ENCODE data around the gene CTDP1. TPM values are rescaled to one million over a fixed set of nuclear protein-coding genes. Genes with fewer than 3 reads are reported as not detected.

The CTDP1 gene
- total RNA-seq, 1 experiment from 2014 or later = 33.7 TPM

GRCh38 chr18:79684787-79685186 lies 5.2 kb downstream of the CTDP1 start:
- H2BK120ac ChIP-seq (ENCODE audit: low read depth, low read length, poor library complexity, severe bottlenecking) = no peak overlapping the region
- H3T11ph ChIP-seq (ENCODE audit: low read length) = no peak overlapping the region
- H3K56ac ChIP-seq (ENCODE audit: insufficient read length, low read depth, low read length) = no peak overlapping the region
- no peak overlapping the region for H2AK5ac ChIP-seq (ENCODE audit: insufficient read length, low read length)
- Mint-ChIP-seq H3K27ac (peak overlapping the region in 1 of 3 experiments; percentile 34; a peak in 1 of 7 replicates), H3K27me3 (ENCODE audit: low read depth) (no peaks in the 10 kb centered on the region), H3K4me3 (no peak overlapping the region), H3K9me3 (no peaks in the 10 kb centered on the region), H3K36me3 (ENCODE audit: insufficient read depth in 1 of 3, low read depth in 3 of 3) (peaks cover 0 to 6% (median 5%) of the 10 kb centered on the region in 3 experiments; a peak in 3 of 7 replicates), H3K4me1 (peaks cover 14 to 17% of the 10 kb centered on the region in 2 experiments)
- H3K4me2 ChIP-seq (ENCODE audit: insufficient read depth, insufficient read length, low read length) = no peak overlapping the region
- no peaks in the 10 kb centered on the region for H3K9me3 ChIP-seq (ENCODE audit: control insufficient read depth, low read depth, low read length)
- peaks cover 19% of the 10 kb centered on the region for H3K79me1 ChIP-seq (ENCODE audit: insufficient read depth, low read depth, low read length, poor library complexity, severe bottlenecking)
- TF ChIP-seq, protein P1, sequence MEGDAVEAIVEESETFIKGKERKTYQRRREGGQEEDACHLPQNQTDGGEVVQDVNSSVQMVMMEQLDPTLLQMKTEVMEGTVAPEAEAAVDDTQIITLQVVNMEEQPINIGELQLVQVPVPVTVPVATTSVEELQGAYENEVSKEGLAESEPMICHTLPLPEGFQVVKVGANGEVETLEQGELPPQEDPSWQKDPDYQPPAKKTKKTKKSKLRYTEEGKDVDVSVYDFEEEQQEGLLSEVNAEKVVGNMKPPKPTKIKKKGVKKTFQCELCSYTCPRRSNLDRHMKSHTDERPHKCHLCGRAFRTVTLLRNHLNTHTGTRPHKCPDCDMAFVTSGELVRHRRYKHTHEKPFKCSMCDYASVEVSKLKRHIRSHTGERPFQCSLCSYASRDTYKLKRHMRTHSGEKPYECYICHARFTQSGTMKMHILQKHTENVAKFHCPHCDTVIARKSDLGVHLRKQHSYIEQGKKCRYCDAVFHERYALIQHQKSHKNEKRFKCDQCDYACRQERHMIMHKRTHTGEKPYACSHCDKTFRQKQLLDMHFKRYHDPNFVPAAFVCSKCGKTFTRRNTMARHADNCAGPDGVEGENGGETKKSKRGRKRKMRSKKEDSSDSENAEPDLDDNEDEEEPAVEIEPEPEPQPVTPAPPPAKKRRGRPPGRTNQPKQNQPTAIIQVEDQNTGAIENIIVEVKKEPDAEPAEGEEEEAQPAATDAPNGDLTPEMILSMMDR (conservative IDR thresholded peaks at IDR 0.05) = no peak
- no peak overlapping the region for H4K8ac ChIP-seq (replicated peaks; ENCODE audit: insufficient read length, low read depth, low read length)
- no peak overlapping the region for H3K27ac ChIP-seq (ENCODE audit: insufficient read length, low read depth, low read length)
- no CpG with 5 or more reads among the region's 13 CpGs for WGBS (ENCODE audit: extremely low coverage, insufficient read length, low lambda C conversion rate)
- H4K5ac ChIP-seq (ENCODE audit: insufficient read length, low read depth, low read length) = no peak overlapping the region
- H3K27me3 ChIP-seq (ENCODE audit: insufficient read depth, low read length) = no peaks in the 10 kb centered on the region
- H3K79me2 ChIP-seq (ENCODE audit: insufficient read depth, low read length) = peaks cover 65% of the 10 kb centered on the region; the same call in 1 of the 2 replicates
- H3K4me1 ChIP-seq (ENCODE audit: insufficient read depth, low read length) = peaks cover 2% of the 10 kb centered on the region; the same call in 1 of the 2 replicates
- no peak overlapping the region for H3K14ac ChIP-seq (ENCODE audit: insufficient read depth, low read length)
- H2BK15ac ChIP-seq (ENCODE audit: low read depth, low read length) = no peak overlapping the region
- H3K18ac ChIP-seq (ENCODE audit: insufficient read length, low read depth, low read length) = no peak overlapping the region
- no peak overlapping the region for H3K9ac ChIP-seq (ENCODE audit: extremely low read depth, insufficient read length, low read length)
- no peak overlapping the region for H2BK20ac ChIP-seq (ENCODE audit: low read depth, low read length, poor library complexity, severe bottlenecking)
- no peak for DNase-seq
- no peak overlapping the region for H2BK5ac ChIP-seq (ENCODE audit: insufficient read length, low read length)
- H4K91ac ChIP-seq (ENCODE audit: insufficient read length, low read depth, low read length) = no peak overlapping the region
- H2AFZ ChIP-seq (ENCODE audit: low read length) = no peak overlapping the region
- H3K23me2 ChIP-seq (ENCODE audit: insufficient read length, low read depth, low read length, poor library complexity, severe bottlenecking) = peaks cover 5% of the 10 kb centered on the region
- no peak overlapping the region for H3K23ac ChIP-seq (ENCODE audit: insufficient read length, low read depth, low read length)
- H2BK12ac ChIP-seq (ENCODE audit: insufficient read length, low read depth, low read length) = no peak overlapping the region
- no peak overlapping the region for H3K4ac ChIP-seq (ENCODE audit: low read depth, low read length)
- H4K20me1 ChIP-seq (ENCODE audit: control insufficient read depth, insufficient read depth, insufficient read length) = no peaks in the 10 kb centered on the region

Data from H9 (cell line).